Activated gamma-delta T cell treated with Interleukin-2 at 50 U/mL for 16 hours (primary cell): ENCODE data around the gene RPIA.
"Not testable (repeated sequence)": the region's sequence is repeated elsewhere in the genome, so short reads cannot be mapped to it uniquely, and the experiment has no call there.

ENCODE experiments used
- DNase-seq: peaks from one replicate; pipeline ENCODE4 v3.0.0-alpha.2; 2020

RPIA gene

DNA sequence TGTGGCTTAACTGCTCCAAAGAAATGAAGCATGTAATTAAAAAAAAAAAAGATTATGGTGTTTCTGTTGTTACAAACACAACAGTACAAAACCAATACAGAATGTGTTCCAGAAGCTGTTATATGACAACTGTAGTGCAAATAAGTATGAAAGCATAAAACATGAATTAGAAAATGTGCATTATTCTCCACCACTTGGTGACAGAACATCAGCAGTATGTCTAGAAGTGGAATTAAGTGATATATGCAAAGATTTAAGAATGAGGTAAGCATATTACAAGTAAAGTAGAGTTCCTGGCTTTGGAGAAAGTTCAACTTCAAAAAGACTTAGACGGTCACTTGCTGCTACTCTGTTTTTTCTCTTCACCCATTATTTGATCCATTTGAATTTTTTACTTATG is 105.0 kb downstream of the RPIA start:
- DNase-seq: not testable (repeated sequence)

GRCh38 chr2:88797164-88797563 is 105.7 kb downstream of the RPIA start:
- not testable (repeated sequence) for DNase-seq
